K562 (cell line): ENCODE measurements around the gene MYO16. TPM values are rescaled to one million over a fixed set of nuclear protein-coding genes. Genes with fewer than 3 reads are reported as not detected.

ENCODE experiments used
- ATAC-seq: fragments of 200-7000 bp; cut with Tn5 transposase; 3 replicates; pipeline ENCODE4 v1.9.1; 2020; ENCODE audit warnings: moderate library complexity
- BruUV-seq: library from RNA; stranded (reverse); fragments of 400-500 nt; replicated peaks from 2 replicates; lab custom pipeline; 2021; lab: Mats Ljungman, UMichigan
- CTCF ChIA-PET: fragments of 300-600 bp; formaldehyde crosslinking; extraction: SDS; loops from one replicate; lab custom pipeline; 2021; ENCODE audit warnings: low intra/inter-chr PET ratio; lab: Yijun Ruan, JAX
- POLR2A ChIA-PET: fragments of 300-600, 350-650 bp; sonication (Branson Sonifier 250); formaldehyde crosslinking; extraction: SDS; loops from one replicate; lab custom pipeline; 2021; ENCODE audit warnings: antibody characterized with exemption, inconsistent platforms; lab: Yijun Ruan, JAX
- DNase-seq, 4 experiments: peaks; one replicate each; pipeline versions ENCODE4 v3.0.0 to v3.0.0-alpha.2; 2011 to 2018; ENCODE audit warnings: low spot score in 3 of 4, mixed read lengths in 3 of 4; ENCODE audit errors: extremely low read depth in 1 of 4
- FAIRE-seq: peaks from 2 replicates; lab custom pipeline; 2011; peaks lifted over from hg19 to GRCh38; lab: Jason Lieb, UNC
- H2AFZ ChIP-seq: 2 replicates; pipeline ENCODE4 v1.6.0; 2011; ENCODE audit warnings: low read depth, low read length, control low read depth, inconsistent platforms
- H3K27ac ChIP-seq: fragments of 200-600 bp; 3 replicates; pipeline ENCODE4 v1.8.0; 2011; ENCODE audit warnings: low read depth, mild to moderate bottlenecking, control low read depth, inconsistent platforms, low read length, moderate library complexity, mixed read lengths; ENCODE audit errors: extremely low read depth
- H3K27me3 ChIP-seq, 2 experiments: fragments of 300-600 bp in 1 of 2; 2 replicates in 1 of 2; 3 replicates in 1 of 2; pipeline versions ENCODE4 v1.6.0 to v1.8.0; 2011; ENCODE audit warnings: inconsistent platforms in 2 of 2, low read length in 2 of 2, mild to moderate bottlenecking in 1 of 2, mixed read lengths in 1 of 2, moderate library complexity in 1 of 2; ENCODE audit not compliant: control insufficient read depth in 2 of 2, insufficient read depth in 2 of 2
- H3K36me3 ChIP-seq: fragments of 300-600 bp; 3 replicates; pipeline ENCODE4 v1.8.0; 2011; ENCODE audit warnings: mild to moderate bottlenecking, low read length, inconsistent platforms; ENCODE audit not compliant: control insufficient read depth, insufficient read depth
- H3K4me1 ChIP-seq, 2 experiments: fragments of 200-600 bp in 1 of 2; replicated peaks in 1 of 2; 2 replicates in 1 of 2; 3 replicates in 1 of 2; pipeline versions ENCODE4 v1.5.1 to v1.8.0; 2011; ENCODE audit warnings: inconsistent platforms in 2 of 2, low read length in 2 of 2, mild to moderate bottlenecking in 1 of 2, mixed read lengths in 1 of 2, moderate library complexity in 1 of 2; ENCODE audit not compliant: control insufficient read depth in 2 of 2, insufficient read depth in 2 of 2
- H3K4me2 ChIP-seq: 2 replicates; pipeline ENCODE4 v1.6.1; 2011; ENCODE audit warnings: low read length, control low read depth, inconsistent platforms, mixed read lengths; ENCODE audit not compliant: insufficient read depth
- H3K4me3 ChIP-seq: fragments of 200-600 bp; sonication (generic), shearing (Covaris generic); 2 replicates; pipeline ENCODE4 v1.5.1; 2016; ENCODE audit warnings: control low read depth, inconsistent platforms
- H3K79me2 ChIP-seq: fragments of 200-600 bp; 3 replicates; pipeline ENCODE4 v1.8.0; 2011; ENCODE audit warnings: low read length, inconsistent platforms; ENCODE audit not compliant: control insufficient read depth, insufficient read depth
- H3K9ac ChIP-seq, 2 experiments: 2 replicates each; pipeline versions ENCODE4 v1.6.0 to v1.6.1; 2011; ENCODE audit warnings: low read depth in 2 of 2, low read length in 2 of 2, control low read depth in 1 of 2, inconsistent platforms in 1 of 2, mild to moderate bottlenecking in 1 of 2, mixed read lengths in 1 of 2; ENCODE audit not compliant: insufficient read depth in 1 of 2
- H3K9me1 ChIP-seq: one replicate; pipeline ENCODE4 v1.6.0; 2011; ENCODE audit warnings: inconsistent platforms, mild to moderate bottlenecking, low read length, moderate library complexity; ENCODE audit not compliant: control insufficient read depth, insufficient read depth
- H3K9me3 ChIP-seq: replicated peaks from 2 replicates; pipeline ENCODE4 v1.5.1; 2011; ENCODE audit warnings: low read depth, low read length, inconsistent platforms; ENCODE audit not compliant: control insufficient read depth, insufficient read depth
- H4K20me1 ChIP-seq: replicated peaks from 2 replicates; pipeline ENCODE4 v1.6.1; 2011; ENCODE audit warnings: low read length, inconsistent platforms, mixed read lengths; ENCODE audit not compliant: control insufficient read depth, insufficient read depth
- ATF2 ChIP-seq: sonication (generic); formaldehyde crosslinking; IDR thresholded peaks from 2 replicates; pipeline ENCODE4 v1.8.1; 2022; ENCODE audit warnings: missing genetic modification reagents
- GTF2E2 ChIP-seq: fragments of 200-800 bp; sonication (Bioruptor generic); IDR thresholded peaks from 2 replicates; pipeline ENCODE4 v1.6.1; 2016; ENCODE audit warnings: missing genetic modification characterization, missing compliant biosample characterization
- HINFP ChIP-seq: fragments of 450-650 bp; conservative IDR thresholded peaks from 2 replicates; pipeline ENCODE4 v1.6.1; 2016; ENCODE audit warnings: missing genetic modification characterization, low read depth, mild to moderate bottlenecking, control low read depth, missing compliant biosample characterization
- MAX ChIP-seq: sonication (generic); formaldehyde crosslinking; IDR thresholded peaks from 2 replicates; pipeline ENCODE4 v1.9.0; 2022; ENCODE audit warnings: mild to moderate bottlenecking, missing genetic modification reagents
- MCM7 ChIP-seq, 2 experiments: fragments of 450-650 bp; IDR thresholded peaks; 2 replicates each; pipeline ENCODE4 v1.6.1; 2016 to 2018
- MIER1 ChIP-seq: fragments of 450-650 bp; IDR thresholded peaks from 2 replicates; pipeline ENCODE4 v1.6.1; 2016; ENCODE audit warnings: antibody characterized with exemption, mild to moderate bottlenecking, low read depth
- PRPF4 ChIP-seq: fragments of 200-400 bp; formaldehyde crosslinking; IDR thresholded peaks from one replicate; pipeline ENCODE4 v1.6.1; 2017; ENCODE audit warnings: low read length, low read depth, mild to moderate bottlenecking; ENCODE audit not compliant: insufficient read depth, poor library complexity, severe bottlenecking
- RBM22 ChIP-seq: fragments of 200-400 bp; formaldehyde crosslinking; IDR thresholded peaks from 2 replicates; pipeline ENCODE4 v1.6.1; 2018; ENCODE audit warnings: low read length, low read depth; ENCODE audit not compliant: poor library complexity, severe bottlenecking
- SMARCA4 ChIP-seq: fragments of 450-650 bp; IDR thresholded peaks from 2 replicates; pipeline ENCODE4 v1.6.1; 2016
- XRCC4 ChIP-seq: IDR thresholded peaks from one replicate; pipeline ENCODE4 v1.6.1; 2011; ENCODE audit not compliant: insufficient read depth, insufficient read length; ENCODE audit errors: extremely low read depth
- WGBS: fragments of 100-300 bp; shearing (Covaris generic); methylation state at CpG from one replicate; pipeline ENCODE4 v1.1.6; 2016; ENCODE audit warnings: low coverage, mixed read lengths; ENCODE audit not compliant: insufficient coverage; ENCODE audit errors: missing lambda C conversion rate; 5-methylcytosine and 5-hydroxymethylcytosine counted together
- in situ Hi-C: fragments of 300-500 bp; cut with MboI; formaldehyde crosslinking; loops from 4 replicates; pipeline ENCODE4 v1.15.0; 2018; ENCODE audit warnings: inconsistent platforms, mixed read lengths
- intact Hi-C: fragments of 100-400 bp; cut with micrococcal nuclease; formaldehyde crosslinking; loops from 2 replicates; pipeline ENCODE4 v1.14.2; 2022
- polyA plus RNA-seq, 8 experiments: library from polyadenylated mRNA; depleted of rRNA in 4 of 8; stranded (reverse) in 5 of 8; unstranded in 3 of 8; fragments of >200 nt; fragmentation: Nextera tagmentation in 2 of 8; fragmentation: Illumina TruSeq in 1 of 8; extraction: Ambion mirVana in 2 of 8; extraction: Trizol in 1 of 8; gene quantifications; 2 replicates each; pipeline versions ENCODE4 v1.2.1 to v1.2.3, GENCODE V29; 2011 to 2014; ENCODE audit warnings: inconsistent platforms in 1 of 8, missing spikeins in 1 of 8
- total RNA-seq, 7 experiments: library from RNA; depleted of rRNA in 6 of 7; stranded (reverse); fragments of >200 nt in 6 of 7; fragmentation: Illumina TruSeq in 2 of 7; extraction: Trizol in 2 of 7; gene quantifications; 2 replicates each; pipeline versions ENCODE4 v1.2.1 to v1.2.3, GENCODE V29; 2011 to 2021; ENCODE audit warnings: low replicate concordance in 1 of 7

Gene MYO16
- total and polyA plus RNA-seq, 9 of the 15 experiments (the other 6 are each of a cell fraction or from before 2014, with no cell fraction given) = 4.3 to 45.7 (median 12.1) TPM

- ATAC-seq (no peak), FAIRE-seq (no peak), DNase-seq (no peak)
- 32% methylated on average over 11 of the region's 11 CpGs for WGBS
- Histone ChIP-seq H4K20me1 (no peaks in the 10 kb centered on the region), H3K9me1 (no peaks in the 10 kb centered on the region), H3K36me3 (no peaks in the 10 kb centered on the region), H3K27me3 (no peaks in the 10 kb centered on the region), H3K9ac (no peak overlapping the region), H3K27ac (no peak overlapping the region), H3K79me2 (no peaks in the 10 kb centered on the region), H2AFZ (no peak overlapping the region), H3K4me3 (no peak overlapping the region), H3K4me1 (no peaks in the 10 kb centered on the region), H3K9me3 (no peaks in the 10 kb centered on the region), H3K4me2 (no peak overlapping the region)
- POLR2A ChIA-PET = no interaction called here
- in situ Hi-C loops = no loop called here
- TF ChIP-seq RBM22 = no peak
- no peak for TF ChIP-seq ATF2 (CRISPR knock-in tag)
- TF ChIP-seq XRCC4 = no peak
- no peak for TF ChIP-seq HINFP (tag)
- no peak for TF ChIP-seq MAX (CRISPR knock-in tag)
- TF ChIP-seq MIER1 = no peak
- no peak for TF ChIP-seq PRPF4
- no peak for TF ChIP-seq SMARCA4
- no peak for TF ChIP-seq GTF2E2 (tag)
- no peak for TF ChIP-seq MCM7 (IDR thresholded peaks at IDR 0.05)
- no TSS peak for BruUV-seq
- CTCF ChIA-PET = no interaction called here
- intact Hi-C loops = no loop called here
Measured at GRCh38 chr13:109182777-109183465, 553.5 kb downstream of the MYO16 start.
